Stimulated activated CD8-positive, alpha-beta memory T cell treated with anti-CD3 and anti-CD28 coated beads, Interleukin-7, amount 100 ng/mL, for 48 hours (primary cell): ENCODE results near the gene ITIH4.

Source experiments
- DNase-seq, 2 donors: peaks; one replicate each; pipeline ENCODE4 v3.0.0-alpha.2; 2020; ENCODE audit warnings: low read depth in 1 of 2; ENCODE audit errors: extremely low read depth in 1 of 2

Gene ITIH4

GRCh38 chr3:52830535-52831258, at the start of gene ITIH4:
Gene ITIH4 (minus strand): TSS chr3:52830672. CDS start chr3:52830642, 30 bp downstream.
- DNase-seq, result no peak

DNA sequence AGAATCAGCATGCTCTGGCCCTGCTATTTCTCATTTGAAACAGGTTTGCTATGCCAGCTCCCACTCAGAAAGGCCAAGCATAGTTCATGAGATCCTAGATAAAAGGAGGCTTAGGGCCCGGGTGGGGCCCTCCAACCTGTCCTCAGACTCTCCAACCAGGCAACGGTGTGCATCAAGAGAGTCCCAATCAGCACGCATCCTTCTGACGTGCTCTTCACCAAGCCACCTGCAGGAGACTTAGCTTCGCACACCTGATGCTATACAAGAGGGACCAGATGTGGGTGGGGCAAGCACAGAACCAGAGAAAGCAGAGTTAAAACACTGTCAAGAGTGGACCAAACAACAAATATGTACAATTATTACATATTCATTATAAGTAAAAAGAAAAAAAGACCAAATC, 49.6 kb upstream of the ITIH4 start:
- no peak for DNase-seq

- DNase-seq, result no peak
Observed at GRCh38 chr3:52879581-52879980, 49.1 kb upstream of the ITIH4 start.

GRCh38 chr3:52879090-52879489, 48.6 kb upstream of the ITIH4 start:
- DNase-seq, result no peak

DNA sequence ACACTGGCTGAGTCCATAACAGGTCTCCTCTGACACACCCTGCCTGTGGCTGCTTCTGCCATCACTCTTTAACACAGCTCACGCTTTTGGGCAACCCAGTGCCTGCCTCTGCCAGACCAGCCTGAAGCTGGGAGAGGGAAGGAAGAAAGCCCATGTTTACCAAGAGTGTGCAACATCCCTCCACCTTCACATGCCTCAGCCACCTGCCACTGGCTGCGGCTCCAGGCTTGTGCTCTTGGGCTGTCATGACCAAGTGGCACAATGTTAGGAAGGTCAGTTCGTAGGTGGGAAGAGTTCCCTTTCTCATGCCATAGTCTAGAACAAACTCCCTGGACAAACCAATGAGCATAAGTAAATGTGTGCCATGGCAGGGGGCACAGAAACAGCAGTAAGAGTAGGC, 46.6 kb upstream of the ITIH4 start:
- no peak for DNase-seq

GRCh38 chr3:52874864-52875587, 44.6 kb upstream of the ITIH4 start:
- no peak for DNase-seq

- no peak for DNase-seq
Observed at GRCh38 chr3:52874160-52874701, 43.8 kb upstream of the ITIH4 start.

GRCh38 chr3:52873433-52874159, 43.1 kb upstream of the ITIH4 start:
- no peak for DNase-seq

DNA sequence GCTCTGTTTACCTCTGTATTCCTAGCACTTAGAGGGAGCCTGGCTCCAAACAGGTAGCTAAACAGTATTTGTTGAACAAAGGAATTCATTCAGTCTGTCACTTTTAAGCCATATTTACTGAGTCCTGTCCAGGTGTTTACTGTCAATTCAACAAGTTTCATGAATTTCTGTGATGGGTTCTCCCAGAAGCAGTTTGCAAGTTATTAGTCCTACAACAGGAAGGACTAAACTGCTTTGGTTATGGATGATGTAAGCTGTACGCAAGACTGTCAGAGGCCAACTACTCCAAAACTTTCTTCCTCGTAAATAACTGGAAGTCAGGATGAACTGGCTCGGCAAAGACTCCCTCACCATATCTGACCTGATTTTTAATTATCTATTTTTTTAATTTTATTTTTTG, 41.8 kb upstream of the ITIH4 start:
- no peak for DNase-seq

- DNase-seq, result no peak
Observed at GRCh38 chr3:52871761-52872160, 41.3 kb upstream of the ITIH4 start.

- DNase-seq, result no peak
Observed at GRCh38 chr3:52870471-52870870, 40.0 kb upstream of the ITIH4 start.

DNA sequence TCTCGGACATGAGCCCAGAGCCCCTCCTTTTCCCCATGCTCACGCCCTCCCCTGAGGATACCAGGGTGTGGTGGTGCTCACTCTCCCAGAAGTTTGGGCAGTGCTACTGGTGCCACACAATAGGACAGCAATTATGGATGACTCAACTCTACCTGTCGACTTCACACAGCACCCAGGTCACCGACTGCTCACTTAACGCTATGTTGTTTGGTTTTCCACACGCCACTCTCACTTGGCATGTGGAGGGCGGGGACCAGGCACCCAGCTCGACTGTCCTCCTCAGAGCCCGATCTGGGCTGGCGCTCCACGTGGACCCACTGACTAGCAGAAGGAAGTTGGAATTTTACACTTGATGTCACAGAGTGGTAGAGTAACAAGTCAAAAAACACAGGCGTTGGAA, 36.0 kb upstream of the ITIH4 start:
- DNase-seq, result no peak

GRCh38 chr3:52865994-52866393, 35.5 kb upstream of the ITIH4 start:
- no peak for DNase-seq

DNA sequence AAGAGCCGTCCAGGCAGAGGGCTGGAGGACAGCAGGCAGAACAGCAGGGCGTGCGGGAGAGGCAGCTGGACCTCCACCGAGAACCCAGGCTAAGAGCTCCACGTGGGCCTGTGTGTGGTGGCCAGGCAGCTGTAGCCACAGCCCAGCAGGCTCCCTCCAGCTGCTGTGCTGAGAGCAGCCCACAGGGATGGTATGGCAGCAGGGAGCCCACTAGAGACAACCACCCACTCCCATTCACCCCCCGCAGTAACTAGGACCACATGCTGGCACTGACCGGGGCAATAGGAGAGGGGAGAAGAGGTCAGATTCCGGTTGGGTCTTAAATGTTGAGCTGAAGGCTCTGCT, 29.9 kb upstream of the ITIH4 start:
- no peak for DNase-seq

- DNase-seq, result no peak
Observed at GRCh38 chr3:52859686-52860423, 29.4 kb upstream of the ITIH4 start.

DNA sequence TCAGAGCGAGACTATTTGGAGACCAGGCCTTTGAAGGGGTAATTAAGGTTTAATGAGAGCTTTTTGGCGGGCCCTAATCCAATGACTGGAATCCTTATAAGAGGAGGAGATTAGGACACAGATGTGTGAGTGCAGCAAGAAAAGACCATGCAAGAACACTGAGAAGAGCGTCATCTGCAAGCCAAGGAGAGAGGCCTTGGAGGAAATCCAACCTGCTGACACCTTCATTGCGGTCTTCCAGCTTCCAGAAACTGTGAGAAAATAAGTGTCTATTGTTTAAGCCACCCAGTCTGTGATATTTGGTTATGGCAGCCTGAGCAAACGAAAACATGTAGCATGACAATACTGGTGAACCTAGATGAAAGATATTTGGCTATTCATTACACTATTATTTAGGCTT, 27.4 kb upstream of the ITIH4 start:
- DNase-seq, result no peak

DNA sequence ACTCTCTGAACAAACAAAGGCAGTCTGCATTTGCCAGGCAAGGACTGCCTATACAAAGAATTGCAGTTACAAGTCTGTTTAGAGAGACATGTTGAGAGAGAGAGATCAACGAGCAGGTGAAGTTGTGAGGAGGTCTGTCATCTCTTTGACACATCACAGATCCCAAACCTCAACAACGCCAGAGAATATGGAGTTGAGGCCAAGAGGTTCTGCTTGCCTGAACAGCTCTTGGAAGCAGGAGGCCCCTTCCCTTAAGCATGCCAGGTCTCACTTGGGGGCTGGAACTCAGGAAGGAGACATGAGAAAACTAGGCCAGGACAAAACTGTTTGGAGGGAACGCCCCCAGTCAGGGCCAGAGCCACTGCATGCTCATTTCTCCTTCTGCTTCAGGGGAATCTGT, 26.7 kb upstream of the ITIH4 start:
- no peak for DNase-seq

GRCh38 chr3:52856666-52857065, 26.2 kb upstream of the ITIH4 start:
- DNase-seq, result no peak

DNA sequence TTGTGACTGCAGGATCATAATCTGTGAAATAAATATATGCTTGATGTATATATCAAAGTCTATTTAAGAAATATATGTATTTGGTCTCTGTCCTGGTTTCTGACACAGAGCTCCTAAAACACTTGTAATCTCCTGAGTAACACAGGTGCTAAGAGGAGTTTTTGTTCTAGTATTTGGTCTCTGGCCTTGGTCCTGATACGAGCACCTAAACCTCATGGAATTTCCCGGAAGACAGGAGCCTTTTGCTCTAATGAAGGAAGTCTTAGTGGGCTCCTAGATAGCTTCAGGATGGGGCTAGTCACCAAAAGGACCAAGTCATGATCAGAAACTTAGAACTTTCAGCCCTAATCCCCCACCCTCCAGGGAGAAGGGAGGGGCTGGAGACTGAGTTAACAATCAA, 23.5 kb upstream of the ITIH4 start:
- DNase-seq, result no peak

- no peak for DNase-seq
Observed at GRCh38 chr3:52852419-52852818, 21.9 kb upstream of the ITIH4 start.

DNA sequence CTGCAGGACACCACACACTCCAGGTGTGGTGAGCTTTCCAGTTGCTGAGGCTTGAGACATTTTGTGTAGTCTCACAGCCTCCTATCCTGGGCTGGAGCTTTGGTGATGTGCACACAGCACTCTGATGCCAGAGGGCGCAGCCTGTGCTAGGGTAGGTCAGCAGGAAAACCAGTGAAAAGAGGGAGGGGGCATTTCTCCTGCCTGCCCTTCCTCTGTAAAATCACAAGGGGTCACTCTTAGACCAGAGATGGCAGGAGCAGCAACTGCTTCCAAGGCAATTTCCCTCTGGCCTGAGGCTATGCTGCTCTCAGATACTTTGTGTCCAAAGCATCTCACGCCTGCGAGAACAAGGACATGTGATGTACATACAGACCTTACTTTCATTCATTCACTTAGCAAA, 20.9 kb upstream of the ITIH4 start:
- no peak for DNase-seq
